ENCODE results near the gene ILF2.
"Not testable (repeated sequence)": the region's sequence is repeated elsewhere in the genome, so short reads cannot be mapped to it uniquely, and the experiment has no call there.

ILF2 gene

GRCh38 chr1:153647346-153647714 is 23.5 kb downstream of the ILF2 start:
- no peak for DNase-seq

- no peak for DNase-seq
Measured at GRCh38 chr1:153646672-153647345, 24.0 kb downstream of the ILF2 start.

- no peak for DNase-seq
Measured at GRCh38 chr1:153643816-153644215, 27.0 kb downstream of the ILF2 start.

- DNase-seq: no peak
Measured at GRCh38 chr1:153643100-153643499, 27.7 kb downstream of the ILF2 start.

DNA sequence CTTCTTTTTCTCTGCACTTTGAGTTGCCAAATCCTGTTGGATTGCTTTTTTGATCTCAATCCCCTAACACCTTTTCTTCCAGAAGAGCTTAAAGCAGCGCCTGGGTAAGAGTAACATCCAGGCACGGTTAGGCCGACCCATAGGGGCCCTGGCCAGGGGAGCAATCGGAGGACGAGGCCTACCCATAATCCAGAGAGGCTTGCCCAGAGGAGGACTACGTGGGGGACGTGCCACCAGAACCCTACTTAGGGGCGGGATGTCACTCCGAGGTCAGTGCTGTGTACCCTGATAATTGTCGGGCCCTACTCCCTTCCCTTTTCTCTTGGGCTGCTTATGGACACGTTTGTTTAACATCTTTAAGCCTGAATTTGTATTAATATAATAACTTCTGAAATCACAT is 28.6 kb downstream of the ILF2 start:
- no peak for DNase-seq

GRCh38 chr1:153640861-153641260 is 29.9 kb downstream of the ILF2 start:
- no peak for DNase-seq

GRCh38 chr1:153640213-153640612 is 30.6 kb downstream of the ILF2 start:
- not testable (repeated sequence) for DNase-seq

- no peak for DNase-seq
Measured at GRCh38 chr1:153639280-153639679, 31.5 kb downstream of the ILF2 start.

DNA sequence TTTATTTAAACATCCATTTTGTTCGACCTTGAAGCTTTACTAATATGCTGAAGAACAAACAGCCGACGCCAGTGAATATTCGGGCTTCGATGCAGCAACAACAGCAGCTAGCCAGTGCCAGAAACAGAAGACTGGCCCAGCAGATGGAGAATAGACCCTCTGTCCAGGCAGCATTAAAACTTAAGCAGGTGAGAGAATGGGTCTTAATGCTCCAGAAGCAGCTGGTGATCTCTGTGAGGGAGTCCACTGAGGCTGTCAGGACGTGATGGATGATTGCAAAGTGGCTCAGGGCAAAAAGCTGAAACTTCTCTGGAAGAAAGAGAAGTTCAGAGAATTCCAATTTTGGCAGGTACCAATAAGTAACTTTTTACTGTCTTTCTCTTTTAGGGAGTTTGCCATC is 32.5 kb downstream of the ILF2 start:
- DNase-seq: no peak

DNA sequence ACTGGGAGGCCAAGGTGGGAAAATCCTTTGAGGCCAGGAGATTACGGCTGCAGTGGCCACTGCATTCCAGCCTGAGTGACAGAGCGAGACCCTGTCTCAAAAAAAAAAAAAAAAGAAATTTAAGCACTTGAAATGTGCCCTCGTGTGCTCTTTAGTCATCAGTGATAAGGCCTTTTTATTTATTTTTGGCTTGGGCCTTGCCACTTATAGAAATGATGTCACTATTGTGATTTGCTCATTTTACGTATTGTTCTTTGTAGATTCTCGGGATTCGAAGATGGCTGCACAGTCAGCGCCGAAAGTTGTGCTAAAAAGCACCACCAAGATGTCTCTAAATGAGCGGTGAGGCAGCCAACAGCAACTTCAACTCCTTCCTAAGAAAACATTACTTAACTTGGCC is 34.5 kb downstream of the ILF2 start:
- no peak for DNase-seq

DNA sequence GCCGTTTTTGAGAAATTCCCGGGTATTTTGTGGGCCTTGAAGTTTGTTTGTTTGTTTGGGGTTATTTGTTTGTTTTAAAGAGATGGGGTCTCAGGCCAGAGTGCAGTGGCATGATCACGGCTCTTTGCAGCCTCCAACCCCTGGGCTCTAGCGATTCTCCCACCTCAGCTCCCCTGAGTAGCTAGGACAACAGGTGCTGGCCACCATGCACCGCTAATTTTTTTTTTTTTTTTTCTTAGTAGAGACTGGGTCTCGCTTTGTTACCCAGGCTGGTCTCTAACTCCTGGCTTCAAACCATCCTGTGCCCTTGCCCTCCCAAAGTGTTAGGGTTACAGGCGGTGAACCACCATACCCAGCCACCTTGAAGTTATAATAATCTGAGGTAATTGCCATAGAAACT is 34.9 kb downstream of the ILF2 start:
- DNase-seq: no peak

DNA sequence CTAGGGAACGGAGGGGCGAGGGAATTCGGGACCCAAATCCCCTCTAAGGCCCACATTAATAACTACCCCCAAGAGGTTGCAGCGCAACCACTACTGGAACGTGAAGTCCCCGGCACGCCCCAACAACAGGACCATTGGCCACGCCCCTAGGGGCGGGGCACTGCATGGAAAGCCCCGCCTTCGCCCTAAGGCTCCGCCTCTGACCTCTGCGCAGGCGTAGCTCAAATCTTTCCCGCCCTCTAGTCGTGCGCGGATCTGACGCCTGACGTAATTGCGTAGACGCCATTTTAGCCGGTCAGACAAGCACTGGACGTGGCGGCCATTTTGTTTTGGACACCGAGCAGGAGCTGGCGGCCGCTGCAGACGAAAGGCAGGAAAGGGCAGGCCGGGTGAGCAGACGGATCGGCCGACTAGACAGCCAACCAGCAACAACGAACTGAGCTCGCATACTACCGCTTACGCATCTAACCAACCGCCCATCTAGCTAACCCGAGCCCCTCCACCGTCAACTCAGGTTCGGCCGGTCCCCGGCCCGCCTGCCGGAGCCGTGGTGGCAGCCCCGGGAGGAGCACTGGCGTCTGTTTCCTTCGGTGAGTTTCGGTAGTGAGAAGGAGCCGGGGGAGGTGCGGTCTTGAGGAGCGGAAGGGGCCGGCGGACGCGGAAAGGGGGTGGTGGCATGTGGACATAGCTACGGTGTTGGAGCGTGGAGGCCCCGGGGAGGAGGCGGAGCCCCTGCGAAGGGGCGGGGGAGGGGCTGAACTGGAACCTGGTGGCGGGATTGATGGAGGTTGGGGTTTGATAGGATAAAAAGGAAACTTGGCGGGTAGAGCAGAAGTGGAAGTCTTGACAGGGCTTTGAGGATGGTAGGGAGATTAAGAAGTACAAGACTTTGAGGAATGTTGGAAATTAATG is 36.8 kb downstream of the ILF2 start, which contains the start of gene CHTOP:
Gene CHTOP, plus strand, starts transcription at position 313 of the 912 bp plus-strand sequence. CDS start 2,523 bp downstream, outside the sequence.
- DNase-seq: peak; percentile 87 to 95 (median 91)

DNA sequence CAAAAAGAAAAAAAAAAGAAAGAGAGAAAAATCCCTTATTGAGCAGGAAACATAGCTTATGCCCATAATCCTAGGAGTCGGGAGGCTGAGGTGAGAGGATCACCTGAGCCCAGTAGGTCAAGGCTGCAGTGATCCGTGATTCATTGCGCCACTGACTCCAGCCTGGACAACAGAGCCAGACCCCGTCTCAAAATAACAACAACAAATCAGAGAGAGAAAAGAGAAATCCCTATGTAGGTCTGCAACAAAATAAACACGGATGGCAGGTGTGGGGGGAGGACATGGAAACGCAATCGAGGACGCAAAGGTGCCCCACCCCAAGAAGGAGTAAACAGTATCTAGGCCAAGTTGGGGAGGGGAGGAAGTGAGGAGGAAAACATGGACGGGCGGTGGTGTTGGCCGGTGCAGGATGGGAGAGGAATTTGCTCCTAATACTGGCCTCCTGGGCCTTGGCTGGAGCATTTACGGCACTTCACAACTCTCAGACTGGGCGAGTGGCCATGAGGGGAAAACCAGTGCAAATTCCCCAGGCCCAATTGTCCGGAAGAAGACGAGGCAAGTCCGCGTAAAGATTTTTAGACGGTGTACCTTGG is 37.5 kb downstream of the ILF2 start:
- DNase-seq: no peak

- DNase-seq: no peak
Measured at GRCh38 chr1:153631047-153632022, 39.5 kb downstream of the ILF2 start.

- DNase-seq: no peak
Measured at GRCh38 chr1:153630384-153630783, 40.4 kb downstream of the ILF2 start.

- DNase-seq: no peak
Measured at GRCh38 chr1:153629971-153630370, 40.8 kb downstream of the ILF2 start.

DNA sequence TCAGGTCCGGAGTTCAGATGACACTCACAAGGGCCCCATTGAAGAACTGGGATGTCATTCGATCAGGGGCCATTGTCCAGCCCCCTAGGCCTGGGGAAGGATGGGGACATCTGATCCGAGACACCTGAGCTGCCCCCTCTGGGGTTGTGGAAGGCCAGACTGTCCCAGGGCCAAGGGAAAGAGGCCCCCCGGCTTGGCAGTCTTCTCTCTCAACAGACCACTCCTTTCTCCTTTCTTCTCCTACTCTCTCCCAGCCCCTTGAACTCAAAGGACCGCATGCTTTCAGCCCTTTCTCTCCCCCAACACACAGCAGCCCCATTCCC is 41.5 kb downstream of the ILF2 start:
- no peak for DNase-seq

- no peak for DNase-seq
Measured at GRCh38 chr1:153628638-153629342, 42.0 kb downstream of the ILF2 start.

DNA sequence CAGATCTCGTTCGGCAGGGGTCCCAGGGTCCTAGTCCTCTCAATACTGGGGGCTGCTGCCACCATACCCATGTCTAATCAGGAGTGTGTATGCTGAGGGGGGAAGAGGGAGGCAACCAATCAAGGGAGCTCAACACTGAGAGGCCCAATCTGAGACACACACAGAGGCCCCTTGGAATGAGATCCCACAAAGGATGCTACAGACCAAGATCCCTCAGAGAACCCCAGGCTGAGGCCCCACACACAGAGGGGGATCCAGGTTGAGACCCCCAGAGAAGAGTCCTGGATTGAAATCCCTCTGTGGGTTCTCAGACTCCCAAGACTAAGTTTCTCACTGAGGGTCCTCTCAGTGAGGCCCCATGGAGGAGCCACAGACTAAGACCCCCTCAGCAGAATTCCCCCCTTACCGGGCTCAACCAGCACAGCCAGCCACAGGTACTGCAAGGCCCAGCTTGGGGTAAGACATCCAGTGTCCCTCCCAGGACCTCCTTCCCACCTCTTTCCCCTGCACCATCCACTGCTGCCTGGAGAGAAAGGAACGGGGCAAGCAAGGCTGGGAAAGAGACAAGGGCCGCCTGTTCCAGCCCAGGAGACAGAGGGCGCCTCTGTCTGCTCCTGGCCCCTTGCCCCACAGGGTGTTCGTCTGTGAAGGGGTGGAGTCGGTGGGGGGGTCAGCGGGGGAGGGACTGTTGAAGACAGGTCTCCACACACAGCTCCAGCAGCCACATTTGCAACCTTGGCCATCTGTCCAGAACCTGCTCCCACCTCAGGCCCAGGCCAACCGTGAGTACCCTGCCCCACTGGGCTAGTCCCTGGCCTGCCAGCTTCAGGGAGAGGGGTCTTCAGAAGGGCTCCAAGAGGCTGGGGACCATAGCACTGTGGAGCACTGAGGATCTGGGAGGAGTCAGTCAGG is 42.8 kb downstream of the ILF2 start, which contains the start of gene S100A1:
Gene S100A1, plus strand, starts transcription at position 720 of the 912 bp plus-strand sequence. CDS start 2,088 bp downstream, outside the sequence.
- DNase-seq: no peak

GRCh38 chr1:153626904-153627714 is 43.7 kb downstream of the ILF2 start, which contains the start of gene S100A13:
Gene S100A13 (minus strand): TSS chr1:153627505. CDS start chr1:153626472, 1,033 bp downstream.
- DNase-seq: no peak

Data from activated CD4-positive, CD25-positive, alpha-beta regulatory T cell (primary cell).